K562 (cell line): ENCODE measurements around the gene SCIN. TPM values are rescaled to one million over a fixed set of nuclear protein-coding genes. Genes with fewer than 3 reads are reported as not detected.

Experiments
- ATAC-seq: fragments of 200-7000 bp; cut with Tn5 transposase; 3 replicates; pipeline ENCODE4 v1.9.1; 2020; ENCODE audit warnings: moderate library complexity
- BruUV-seq: library from RNA; stranded (reverse); fragments of 400-500 nt; replicated peaks from 2 replicates; lab custom pipeline; 2021; lab: Mats Ljungman, UMichigan
- CTCF ChIA-PET: fragments of 300-600 bp; formaldehyde crosslinking; extraction: SDS; loops from one replicate; lab custom pipeline; 2021; ENCODE audit warnings: low intra/inter-chr PET ratio; lab: Yijun Ruan, JAX
- POLR2A ChIA-PET: fragments of 300-600, 350-650 bp; sonication (Branson Sonifier 250); formaldehyde crosslinking; extraction: SDS; loops from one replicate; lab custom pipeline; 2021; ENCODE audit warnings: antibody characterized with exemption, inconsistent platforms; lab: Yijun Ruan, JAX
- DNase-seq, 4 experiments: peaks; one replicate each; pipeline versions ENCODE4 v3.0.0 to v3.0.0-alpha.2; 2011 to 2018; ENCODE audit warnings: low spot score in 3 of 4, mixed read lengths in 3 of 4; ENCODE audit errors: extremely low read depth in 1 of 4
- FAIRE-seq: peaks from 2 replicates; lab custom pipeline; 2011; peaks lifted over from hg19 to GRCh38; lab: Jason Lieb, UNC
- H2AFZ ChIP-seq: 2 replicates; pipeline ENCODE4 v1.6.0; 2011; ENCODE audit warnings: low read depth, low read length, control low read depth, inconsistent platforms
- H3K27ac ChIP-seq: fragments of 200-600 bp; 3 replicates; pipeline ENCODE4 v1.8.0; 2011; ENCODE audit warnings: low read depth, mild to moderate bottlenecking, control low read depth, inconsistent platforms, low read length, moderate library complexity, mixed read lengths; ENCODE audit errors: extremely low read depth
- H3K27me3 ChIP-seq, 2 experiments: fragments of 300-600 bp in 1 of 2; 2 replicates in 1 of 2; 3 replicates in 1 of 2; pipeline versions ENCODE4 v1.6.0 to v1.8.0; 2011; ENCODE audit warnings: inconsistent platforms in 2 of 2, low read length in 2 of 2, mild to moderate bottlenecking in 1 of 2, mixed read lengths in 1 of 2, moderate library complexity in 1 of 2; ENCODE audit not compliant: control insufficient read depth in 2 of 2, insufficient read depth in 2 of 2
- H3K36me3 ChIP-seq: fragments of 300-600 bp; 3 replicates; pipeline ENCODE4 v1.8.0; 2011; ENCODE audit warnings: mild to moderate bottlenecking, low read length, inconsistent platforms; ENCODE audit not compliant: control insufficient read depth, insufficient read depth
- H3K4me1 ChIP-seq, 2 experiments: fragments of 200-600 bp in 1 of 2; replicated peaks in 1 of 2; 2 replicates in 1 of 2; 3 replicates in 1 of 2; pipeline versions ENCODE4 v1.5.1 to v1.8.0; 2011; ENCODE audit warnings: inconsistent platforms in 2 of 2, low read length in 2 of 2, mild to moderate bottlenecking in 1 of 2, mixed read lengths in 1 of 2, moderate library complexity in 1 of 2; ENCODE audit not compliant: control insufficient read depth in 2 of 2, insufficient read depth in 2 of 2
- H3K4me2 ChIP-seq: 2 replicates; pipeline ENCODE4 v1.6.1; 2011; ENCODE audit warnings: low read length, control low read depth, inconsistent platforms, mixed read lengths; ENCODE audit not compliant: insufficient read depth
- H3K4me3 ChIP-seq: fragments of 200-600 bp; sonication (generic), shearing (Covaris generic); 2 replicates; pipeline ENCODE4 v1.5.1; 2016; ENCODE audit warnings: control low read depth, inconsistent platforms
- H3K79me2 ChIP-seq: fragments of 200-600 bp; 3 replicates; pipeline ENCODE4 v1.8.0; 2011; ENCODE audit warnings: low read length, inconsistent platforms; ENCODE audit not compliant: control insufficient read depth, insufficient read depth
- H3K9ac ChIP-seq, 2 experiments: 2 replicates each; pipeline versions ENCODE4 v1.6.0 to v1.6.1; 2011; ENCODE audit warnings: low read depth in 2 of 2, low read length in 2 of 2, control low read depth in 1 of 2, inconsistent platforms in 1 of 2, mild to moderate bottlenecking in 1 of 2, mixed read lengths in 1 of 2; ENCODE audit not compliant: insufficient read depth in 1 of 2
- H3K9me1 ChIP-seq: one replicate; pipeline ENCODE4 v1.6.0; 2011; ENCODE audit warnings: inconsistent platforms, mild to moderate bottlenecking, low read length, moderate library complexity; ENCODE audit not compliant: control insufficient read depth, insufficient read depth
- H3K9me3 ChIP-seq: replicated peaks from 2 replicates; pipeline ENCODE4 v1.5.1; 2011; ENCODE audit warnings: low read depth, low read length, inconsistent platforms; ENCODE audit not compliant: control insufficient read depth, insufficient read depth
- H4K20me1 ChIP-seq: replicated peaks from 2 replicates; pipeline ENCODE4 v1.6.1; 2011; ENCODE audit warnings: low read length, inconsistent platforms, mixed read lengths; ENCODE audit not compliant: control insufficient read depth, insufficient read depth
- ARID4B ChIP-seq: sonication (generic); formaldehyde crosslinking; IDR thresholded peaks from 2 replicates; pipeline ENCODE4 v1.8.0; 2022; ENCODE audit warnings: mild to moderate bottlenecking, missing genetic modification reagents
- MAFF ChIP-seq: IDR thresholded peaks from 2 replicates; pipeline ENCODE4 v1.6.1; 2012; ENCODE audit warnings: low read length, improper control_type of control experiment
- RBM22 ChIP-seq: fragments of 200-400 bp; formaldehyde crosslinking; IDR thresholded peaks from 2 replicates; pipeline ENCODE4 v1.6.1; 2018; ENCODE audit warnings: low read length, low read depth; ENCODE audit not compliant: poor library complexity, severe bottlenecking
- SRSF1 ChIP-seq: fragments of 200-400 bp; formaldehyde crosslinking; IDR thresholded peaks from 2 replicates; pipeline ENCODE4 v1.6.1; 2017; ENCODE audit warnings: mild to moderate bottlenecking, low read depth, low read length, moderate library complexity
- ZBTB17 ChIP-seq: fragments of 450-650 bp; formaldehyde crosslinking; IDR thresholded peaks from 2 replicates; pipeline ENCODE4 v1.4.0; 2020; ENCODE audit warnings: mild to moderate bottlenecking
- ZBTB7A ChIP-seq: IDR thresholded peaks from 2 replicates; pipeline ENCODE4 v1.6.1; 2011; ENCODE audit warnings: low read depth, mild to moderate bottlenecking, low read length, moderate library complexity, borderline replicate concordance; ENCODE audit not compliant: control insufficient read depth
- ZFPM2 ChIP-seq: fragments of 250-450 bp; sonication (Bioruptor Pico); IDR thresholded peaks from 2 replicates; pipeline ENCODE4 v1.5.1; 2022; ENCODE audit warnings: mild to moderate bottlenecking
- ZFX ChIP-seq: sonication (generic); formaldehyde crosslinking; IDR thresholded peaks from 2 replicates; pipeline ENCODE4 v1.8.0; 2022; ENCODE audit warnings: mild to moderate bottlenecking, missing genetic modification reagents, moderate library complexity
- ZNF316 ChIP-seq: fragments of 450-650 bp; IDR thresholded peaks from 2 replicates; pipeline ENCODE4 v1.6.1; 2016
- WGBS: fragments of 100-300 bp; shearing (Covaris generic); methylation state at CpG from one replicate; pipeline ENCODE4 v1.1.6; 2016; ENCODE audit warnings: low coverage, mixed read lengths; ENCODE audit not compliant: insufficient coverage; ENCODE audit errors: missing lambda C conversion rate; 5-methylcytosine and 5-hydroxymethylcytosine counted together
- in situ Hi-C: fragments of 300-500 bp; cut with MboI; formaldehyde crosslinking; loops from 4 replicates; pipeline ENCODE4 v1.15.0; 2018; ENCODE audit warnings: inconsistent platforms, mixed read lengths
- intact Hi-C: fragments of 100-400 bp; cut with micrococcal nuclease; formaldehyde crosslinking; loops from 2 replicates; pipeline ENCODE4 v1.14.2; 2022
- polyA plus RNA-seq, 8 experiments: library from polyadenylated mRNA; depleted of rRNA in 4 of 8; stranded (reverse) in 5 of 8; unstranded in 3 of 8; fragments of >200 nt; fragmentation: Nextera tagmentation in 2 of 8; fragmentation: Illumina TruSeq in 1 of 8; extraction: Ambion mirVana in 2 of 8; extraction: Trizol in 1 of 8; gene quantifications; 2 replicates each; pipeline versions ENCODE4 v1.2.1 to v1.2.3, GENCODE V29; 2011 to 2014; ENCODE audit warnings: inconsistent platforms in 1 of 8, missing spikeins in 1 of 8
- total RNA-seq, 7 experiments: library from RNA; depleted of rRNA in 6 of 7; stranded (reverse); fragments of >200 nt in 6 of 7; fragmentation: Illumina TruSeq in 2 of 7; extraction: Trizol in 2 of 7; gene quantifications; 2 replicates each; pipeline versions ENCODE4 v1.2.1 to v1.2.3, GENCODE V29; 2011 to 2021; ENCODE audit warnings: low replicate concordance in 1 of 7
- TF ChIP-seq, protein P1 (sequence below): fragments of 450-650 bp; IDR thresholded peaks from 2 replicates; pipeline ENCODE4 v1.7.1; 2018; ENCODE audit warnings: mild to moderate bottlenecking, low read depth; ENCODE audit not compliant: partially characterized antibody

Gene SCIN
- total and polyA plus RNA-seq, 9 of the 15 experiments (the other 6 are each of a cell fraction or from before 2014, with no cell fraction given), result 0.67 to 18.2 (median 10.6) TPM

- intact Hi-C loops (no loop called here), in situ Hi-C loops (no loop called here)
- Histone ChIP-seq H2AFZ (no peak overlapping the region), H3K4me1 (no peaks in the 10 kb centered on the region), H3K9me1 (no peaks in the 10 kb centered on the region), H3K27ac (no peak overlapping the region), H3K4me3 (no peak overlapping the region), H3K4me2 (no peak overlapping the region), H3K79me2 (no peaks in the 10 kb centered on the region), H4K20me1 (no peaks in the 10 kb centered on the region), H3K9me3 (peaks cover 2% of the 10 kb centered on the region; the same call in 1 of the 2 replicates), H3K9ac (no peak overlapping the region), H3K36me3 (no peaks in the 10 kb centered on the region), H3K27me3 (no peaks in the 10 kb centered on the region)
- 43% methylated on average over 2 of the region's 2 CpGs for WGBS
- peak; percentile 68; the same call in 1 of the 2 replicates for TF ChIP-seq ZNF316
- no peak for TF ChIP-seq ZFX (CRISPR knock-in tag)
- TF ChIP-seq MAFF, result peak; percentile 31; the same call in 1 of the 2 replicates
- DNase-seq (no peak), ATAC-seq (no peak), FAIRE-seq (no peak)
- CTCF ChIA-PET, result no interaction called here
- POLR2A ChIA-PET, result no interaction called here
- BruUV-seq, result no TSS peak
These were observed 36.5 kb upstream of the SCIN start for GRCh38 chr7:12534046-12534445.

DNA sequence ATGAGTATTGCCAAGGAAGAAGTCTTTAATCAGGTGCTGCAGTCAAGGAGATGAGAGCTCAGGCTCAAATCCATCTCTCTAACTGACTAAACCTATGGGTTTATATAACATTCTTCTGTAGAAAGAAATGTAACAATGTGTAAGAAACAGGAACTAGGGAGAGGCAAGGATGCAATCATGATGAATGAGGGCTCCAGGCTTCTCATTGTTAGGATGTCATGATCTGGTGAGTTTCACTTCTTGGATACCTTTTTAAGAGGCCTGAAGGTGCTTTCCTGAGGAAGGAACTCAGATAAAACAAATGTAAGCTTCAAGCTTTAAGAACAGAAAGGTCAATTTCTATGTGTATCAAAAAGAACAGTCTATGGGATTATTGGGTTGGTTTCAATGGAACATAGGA is 30.8 kb upstream of the SCIN start:
- H3K79me2 ChIP-seq, result no peaks in the 10 kb centered on the region
- H2AFZ ChIP-seq, result no peak overlapping the region
- intact Hi-C loops (no loop called here), in situ Hi-C loops (no loop called here)
- H3K4me2 ChIP-seq, result no peak overlapping the region
- no peaks in the 10 kb centered on the region for H4K20me1 ChIP-seq
- CTCF ChIA-PET, result no interaction called here
- H3K4me1 ChIP-seq, result no peaks in the 10 kb centered on the region
- H3K27ac ChIP-seq, result no peak overlapping the region
- no peak overlapping the region for H3K9ac ChIP-seq
- no peak overlapping the region for H3K4me3 ChIP-seq
- no peaks in the 10 kb centered on the region for H3K36me3 ChIP-seq
- peaks cover 2% of the 10 kb centered on the region; the same call in 1 of the 2 replicates for H3K9me3 ChIP-seq
- DNase-seq (no peak), FAIRE-seq (no peak), ATAC-seq (no peak)
- POLR2A ChIA-PET, result interaction anchor here (1.1 kb wide), 1 partner anchor 15 kb away, joined by 3 read pairs; no protein-coding TSS in a partner anchor
- H3K27me3 ChIP-seq, result no peaks in the 10 kb centered on the region
- no TSS peak for BruUV-seq
- no peaks in the 10 kb centered on the region for H3K9me1 ChIP-seq
- TF ChIP-seq ZBTB7A (no peak), ZFPM2 (CRISPR knock-in tag) (no peak), SRSF1 (no peak), ARID4B (no peak), RBM22 (no peak), ZBTB17 (no peak)
- TF ChIP-seq, protein P1, sequence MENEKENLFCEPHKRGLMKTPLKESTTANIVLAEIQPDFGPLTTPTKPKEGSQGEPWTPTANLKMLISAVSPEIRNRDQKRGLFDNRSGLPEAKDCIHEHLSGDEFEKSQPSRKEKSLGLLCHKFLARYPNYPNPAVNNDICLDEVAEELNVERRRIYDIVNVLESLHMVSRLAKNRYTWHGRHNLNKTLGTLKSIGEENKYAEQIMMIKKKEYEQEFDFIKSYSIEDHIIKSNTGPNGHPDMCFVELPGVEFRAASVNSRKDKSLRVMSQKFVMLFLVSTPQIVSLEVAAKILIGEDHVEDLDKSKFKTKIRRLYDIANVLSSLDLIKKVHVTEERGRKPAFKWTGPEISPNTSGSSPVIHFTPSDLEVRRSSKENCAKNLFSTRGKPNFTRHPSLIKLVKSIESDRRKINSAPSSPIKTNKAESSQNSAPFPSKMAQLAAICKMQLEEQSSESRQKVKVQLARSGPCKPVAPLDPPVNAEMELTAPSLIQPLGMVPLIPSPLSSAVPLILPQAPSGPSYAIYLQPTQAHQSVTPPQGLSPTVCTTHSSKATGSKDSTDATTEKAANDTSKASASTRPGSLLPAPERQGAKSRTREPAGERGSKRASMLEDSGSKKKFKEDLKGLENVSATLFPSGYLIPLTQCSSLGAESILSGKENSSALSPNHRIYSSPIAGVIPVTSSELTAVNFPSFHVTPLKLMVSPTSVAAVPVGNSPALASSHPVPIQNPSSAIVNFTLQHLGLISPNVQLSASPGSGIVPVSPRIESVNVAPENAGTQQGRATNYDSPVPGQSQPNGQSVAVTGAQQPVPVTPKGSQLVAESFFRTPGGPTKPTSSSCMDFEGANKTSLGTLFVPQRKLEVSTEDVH, result no peak
